GM19023 (cell line): Measurements from ENCODE around the gene KRTAP10-7.
"Not testable (repeated sequence)": the region's sequence is repeated elsewhere in the genome, so short reads cannot be mapped to it uniquely, and the experiment has no call there.

ENCODE experiments used
- ATAC-seq: cut with Tn5 transposase; IDR thresholded peaks from one replicate; pipeline ENCODE4 v1.9.1; 2021; ENCODE audit warnings: mild to moderate bottlenecking, moderate library complexity; ENCODE audit not compliant: unreplicated experiment

Gene KRTAP10-7

GRCh38 chr21:44571296-44571695, 29.1 kb upstream of the KRTAP10-7 start:
- no peak for ATAC-seq

DNA sequence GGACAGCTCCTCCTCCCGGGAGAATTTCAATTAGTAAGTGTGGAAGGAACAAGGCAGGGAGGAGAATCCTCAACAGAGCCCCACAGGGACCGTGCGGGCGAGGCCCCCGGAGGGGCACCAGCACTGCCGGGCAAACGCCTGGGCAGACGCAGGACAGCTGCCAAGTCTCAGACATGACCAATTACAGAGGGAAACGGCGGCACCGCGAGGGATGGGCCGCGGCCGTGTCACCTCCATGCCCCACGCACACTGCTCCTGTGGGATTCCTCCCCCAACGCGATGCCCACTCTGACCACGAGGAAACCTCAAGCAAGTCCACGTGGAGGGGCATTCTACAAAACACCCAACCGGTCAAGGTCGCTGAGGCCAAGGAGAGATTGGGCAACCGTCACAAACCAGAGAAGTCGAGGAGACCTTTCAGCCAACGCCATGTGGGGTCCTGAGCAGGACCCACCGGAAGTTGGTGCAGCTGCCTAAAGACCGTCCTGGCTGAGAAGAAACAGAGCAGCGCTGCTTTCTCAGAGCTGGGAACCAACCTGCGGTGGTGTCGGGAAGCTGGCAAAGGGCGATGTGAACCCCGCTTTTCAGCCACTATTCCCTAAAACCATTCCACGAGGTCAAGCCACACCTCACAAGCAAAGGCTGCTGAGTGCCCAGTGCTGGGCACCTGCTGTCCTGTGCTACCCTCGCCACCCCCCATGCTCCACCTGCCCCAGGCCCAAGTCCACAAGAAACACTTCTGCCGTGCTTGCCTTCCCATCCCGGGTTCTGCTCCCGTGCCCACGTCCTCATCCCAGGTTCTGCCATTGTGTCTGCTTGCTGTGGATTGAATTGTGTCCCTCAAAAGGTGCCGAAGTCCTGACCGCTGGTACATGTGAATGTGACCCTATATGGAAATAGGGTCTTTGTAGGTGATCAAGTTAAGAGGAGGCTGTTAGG, 28.3 kb upstream of the KRTAP10-7 start:
- ATAC-seq, result no peak

GRCh38 chr21:44572959-44573583, 27.3 kb upstream of the KRTAP10-7 start:
- ATAC-seq, result no peak

DNA sequence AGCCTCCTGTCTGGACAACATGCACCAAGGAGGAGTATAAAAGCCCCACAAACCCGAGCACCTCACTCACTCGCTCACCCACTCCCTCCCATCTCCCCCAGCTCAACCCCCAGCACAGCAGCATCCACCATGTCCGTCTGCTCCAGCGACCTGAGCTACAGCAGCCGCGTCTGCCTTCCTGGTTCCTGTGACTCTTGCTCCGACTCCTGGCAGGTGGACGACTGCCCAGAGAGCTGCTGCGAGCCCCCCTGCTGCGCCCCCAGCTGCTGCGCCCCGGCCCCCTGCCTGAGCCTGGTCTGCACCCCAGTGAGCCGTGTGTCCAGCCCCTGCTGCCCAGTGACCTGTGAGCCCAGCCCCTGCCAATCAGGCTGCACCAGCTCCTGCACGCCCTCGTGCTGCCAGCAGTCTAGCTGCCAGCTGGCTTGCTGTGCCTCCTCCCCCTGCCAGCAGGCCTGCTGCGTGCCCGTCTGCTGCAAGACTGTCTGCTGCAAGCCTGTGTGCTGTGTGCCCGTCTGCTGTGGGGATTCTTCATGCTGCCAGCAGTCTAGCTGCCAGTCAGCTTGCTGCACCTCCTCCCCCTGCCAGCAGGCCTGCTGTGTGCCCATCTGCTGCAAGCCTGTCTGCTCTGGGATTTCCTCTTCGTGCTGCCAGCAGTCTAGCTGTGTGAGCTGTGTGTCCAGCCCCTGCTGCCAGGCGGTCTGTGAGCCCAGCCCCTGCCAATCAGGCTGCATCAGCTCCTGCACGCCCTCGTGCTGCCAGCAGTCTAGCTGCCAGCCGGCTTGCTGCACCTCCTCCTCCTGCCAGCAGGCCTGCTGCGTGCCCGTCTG, 26.6 kb upstream of the KRTAP10-7 start, which contains the start of gene KRTAP10-4:
KRTAP10-4 (plus strand) TSS at position 100 of the 827 bp plus-strand sequence; CDS start at position 130, 30 bp downstream.
- ATAC-seq, result not testable (repeated sequence)

DNA sequence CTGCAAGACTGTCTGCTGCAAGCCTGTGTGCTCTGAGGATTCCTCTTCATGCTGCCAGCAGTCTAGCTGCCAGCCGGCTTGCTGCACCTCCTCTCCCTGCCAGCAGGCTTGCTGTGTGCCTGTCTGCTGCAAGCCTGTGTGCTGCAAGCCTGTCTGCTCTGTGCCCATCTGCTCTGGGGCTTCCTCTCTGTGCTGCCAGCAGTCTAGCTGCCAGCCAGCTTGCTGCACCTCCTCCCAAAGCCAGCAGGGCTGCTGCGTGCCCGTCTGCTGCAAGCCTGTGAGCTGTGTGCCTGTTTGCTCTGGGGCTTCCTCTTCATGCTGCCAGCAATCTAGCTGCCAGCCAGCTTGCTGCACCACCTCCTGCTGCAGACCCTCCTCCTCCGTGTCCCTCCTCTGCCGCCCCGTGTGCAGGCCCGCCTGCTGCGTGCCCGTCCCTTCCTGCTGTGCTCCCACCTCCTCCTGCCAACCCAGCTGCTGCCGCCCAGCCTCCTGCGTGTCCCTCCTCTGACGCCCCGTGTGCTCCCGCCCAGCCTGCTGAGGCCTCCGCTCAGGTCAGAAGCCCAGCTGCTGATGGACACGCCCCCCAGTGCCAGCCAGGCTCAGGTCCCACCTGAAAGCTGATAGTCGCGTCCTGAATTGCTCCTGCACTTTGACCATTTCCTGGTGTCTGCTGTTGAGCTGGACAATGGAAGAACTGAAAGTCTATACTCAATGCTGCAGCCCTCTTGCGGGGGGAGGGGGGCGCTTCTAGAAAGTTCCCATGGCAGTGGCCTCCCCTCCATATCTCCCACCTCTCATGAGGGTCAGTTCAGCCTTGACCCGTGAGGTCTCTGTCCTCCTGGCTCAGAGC, 25.7 kb upstream of the KRTAP10-7 start:
- no peak for ATAC-seq

DNA sequence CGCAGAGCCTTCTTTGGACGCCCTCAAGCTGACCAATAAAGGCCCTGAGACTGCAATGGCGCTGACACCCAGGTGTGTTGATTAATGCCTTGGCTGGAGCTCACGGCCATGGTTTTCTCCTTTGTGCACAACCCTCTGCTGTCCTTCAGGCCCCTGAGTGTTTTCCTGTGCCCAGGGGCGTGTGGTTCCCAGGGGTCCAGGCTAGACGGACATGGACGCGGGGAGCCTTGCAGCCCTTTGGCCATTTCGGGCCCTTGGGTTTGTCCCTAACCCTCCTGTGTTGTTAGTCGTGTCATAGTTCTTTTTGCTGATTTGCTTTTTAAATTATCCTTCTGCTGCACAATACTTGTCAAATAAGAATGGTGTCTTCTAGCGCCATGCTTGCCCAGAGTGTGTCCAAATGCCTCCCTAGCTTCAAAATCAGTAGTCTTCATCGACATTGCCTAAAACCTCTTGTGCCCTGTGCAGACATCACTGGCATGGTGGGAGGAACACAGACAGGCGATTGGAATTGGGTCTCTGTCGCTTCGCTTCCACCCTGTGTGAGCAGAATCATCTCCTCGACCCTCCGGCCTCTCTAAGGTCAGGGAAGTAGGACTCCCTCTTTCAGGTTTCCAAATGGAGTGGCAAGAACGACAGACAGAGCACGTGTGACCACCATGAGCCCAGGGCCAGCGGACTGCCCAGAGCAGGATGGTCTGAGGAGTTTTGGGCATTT, 24.9 kb upstream of the KRTAP10-7 start:
- no peak for ATAC-seq

DNA sequence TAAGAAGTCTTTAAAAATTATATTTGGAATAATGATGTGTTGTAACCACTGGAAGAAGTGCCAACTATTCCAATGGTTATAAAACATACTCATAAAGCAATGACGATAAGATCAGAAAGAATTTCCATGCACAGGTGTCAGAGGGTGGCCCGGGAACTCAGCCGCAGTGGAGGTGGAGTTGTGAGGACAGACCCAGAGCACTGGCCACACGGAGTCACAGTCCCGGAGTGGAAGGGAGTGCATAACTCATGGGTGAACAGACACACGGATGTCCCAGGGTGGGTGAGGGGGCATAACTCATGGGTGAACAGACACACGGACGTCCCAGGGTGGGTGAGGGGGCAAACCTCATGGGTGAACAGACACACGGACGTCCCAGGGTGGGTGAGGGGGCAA, 24.4 kb upstream of the KRTAP10-7 start:
- no peak for ATAC-seq

GRCh38 chr21:44578371-44579055, 21.9 kb upstream of the KRTAP10-7 start:
- ATAC-seq, result no peak

- ATAC-seq, result no peak
Observed at GRCh38 chr21:44579056-44579832, 21.2 kb upstream of the KRTAP10-7 start.

GRCh38 chr21:44579833-44580144, 20.6 kb upstream of the KRTAP10-7 start:
- no peak for ATAC-seq

- ATAC-seq, result not testable (repeated sequence)
Observed at GRCh38 chr21:44580231-44580821, 20.1 kb upstream of the KRTAP10-7 start, which contains the start of gene KRTAP10-5. TSS of gene KRTAP10-5 (minus strand) at chr21:44580604. CDS start at chr21:44580578, 26 bp downstream.

DNA sequence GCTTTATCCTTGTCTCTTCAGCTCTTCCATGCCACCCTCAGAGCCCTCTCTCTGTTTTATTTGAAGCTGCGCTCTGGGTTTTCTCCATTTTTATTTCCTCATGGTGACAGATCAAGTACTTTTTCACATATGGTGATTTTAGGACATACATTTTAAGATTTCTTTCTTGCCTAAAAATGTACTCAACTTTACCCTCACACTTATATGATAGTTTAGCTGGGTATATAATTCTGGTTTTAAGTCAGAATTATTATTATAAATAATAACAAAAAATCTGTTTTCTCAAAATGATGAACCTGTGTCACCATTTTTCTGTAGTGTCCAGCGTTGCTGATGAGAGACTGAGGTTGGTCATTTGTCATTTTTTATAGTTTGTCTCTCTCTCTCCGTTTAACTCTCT, 19.2 kb upstream of the KRTAP10-7 start:
- ATAC-seq, result no peak

DNA sequence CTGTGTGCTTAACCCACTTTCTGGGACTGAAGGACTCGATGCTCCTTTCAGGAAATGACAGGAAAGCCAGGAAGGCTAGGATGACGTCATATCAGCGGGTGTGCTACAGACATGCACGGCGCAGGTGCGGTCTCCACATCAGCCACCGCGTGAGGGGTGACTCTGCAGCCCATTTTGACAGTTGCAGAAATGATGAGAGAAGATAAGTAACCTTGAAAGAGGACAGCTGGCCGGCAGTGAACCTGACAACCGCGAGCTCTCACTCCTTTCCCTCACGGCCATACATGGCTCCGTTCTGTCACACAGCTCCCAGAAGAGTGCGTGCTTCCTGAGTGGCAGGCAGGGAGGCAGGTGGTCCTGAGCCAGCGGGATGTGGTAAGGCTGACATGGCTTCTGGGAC, 18.3 kb upstream of the KRTAP10-7 start:
- no peak for ATAC-seq

- ATAC-seq, result no peak
Observed at GRCh38 chr21:44583089-44583799, 17.2 kb upstream of the KRTAP10-7 start.

GRCh38 chr21:44583800-44584147, 16.6 kb upstream of the KRTAP10-7 start:
- ATAC-seq, result no peak

- no peak for ATAC-seq
Observed at GRCh38 chr21:44585892-44586291, 14.5 kb upstream of the KRTAP10-7 start.

GRCh38 chr21:44589094-44589493, 11.3 kb upstream of the KRTAP10-7 start:
- no peak for ATAC-seq
